Measurements from ENCODE around the gene GINS3.

- no peak for TF ChIP-seq CTCF (conservative IDR thresholded peaks at IDR 0.05)
- TF ChIP-seq EZH2 (IDR thresholded peaks at IDR 0.05; ENCODE audit: low read depth): no peak
Observed at GRCh38 chr16:58366247-58367031, 25.8 kb upstream of the GINS3 start.

Measured in PC-9 (cell line).